HG02938 (cell line): ENCODE results near the gene TMEM74B.
"Not testable (repeated sequence)": the region's sequence is repeated elsewhere in the genome, so short reads cannot be mapped to it uniquely, and the experiment has no call there.

Source experiments
- ATAC-seq: cut with Tn5 transposase; IDR thresholded peaks from one replicate; pipeline ENCODE4 v1.9.1; 2021; ENCODE audit warnings: mild to moderate bottlenecking, moderate library complexity; ENCODE audit not compliant: unreplicated experiment

The TMEM74B gene

GRCh38 chr20:1149812-1150211, 35.0 kb downstream of the TMEM74B start:
- not testable (repeated sequence) for ATAC-seq

GRCh38 chr20:1146957-1147356, 37.8 kb downstream of the TMEM74B start:
- no peak for ATAC-seq

GRCh38 chr20:1144401-1145172, 40.2 kb downstream of the TMEM74B start:
- ATAC-seq, result no peak

- ATAC-seq, result no peak
Observed at GRCh38 chr20:1137236-1137635, 47.5 kb downstream of the TMEM74B start.

- ATAC-seq, result no peak
Observed at GRCh38 chr20:1134836-1135235, 49.9 kb downstream of the TMEM74B start.

GRCh38 chr20:1134355-1134754, 50.4 kb downstream of the TMEM74B start:
- no peak for ATAC-seq

GRCh38 chr20:1131354-1131753, 53.4 kb downstream of the TMEM74B start:
- ATAC-seq, result no peak

- no peak for ATAC-seq
Observed at GRCh38 chr20:1130847-1131246, 53.9 kb downstream of the TMEM74B start.
